PFSK-1 (cell line): ENCODE data around the gene TIGD1.

Source experiments
- FOXP2 ChIP-seq: optimal IDR thresholded peaks from 2 replicates; pipeline ENCODE3; 2011; ENCODE audit warnings: borderline replicate concordance, control low read depth, inconsistent platforms; ENCODE audit not compliant: insufficient read depth; ENCODE audit errors: extremely low read length, extremely low read depth
- POLR2AphosphoS5 ChIP-seq: IDR thresholded peaks from 2 replicates; pipeline ENCODE4 v1.6.1; 2012; ENCODE audit warnings: low read depth, mild to moderate bottlenecking, control low read depth, low read length, moderate library complexity
- REST ChIP-seq, 2 experiments: IDR thresholded peaks; 2 replicates each; pipeline versions ENCODE4 v1.6.1 to v1.8.0; 2011 to 2012; ENCODE audit warnings: low read depth in 2 of 2, low read length in 2 of 2, control low read depth in 1 of 2, inconsistent platforms in 1 of 2, mild to moderate bottlenecking in 1 of 2, moderate library complexity in 1 of 2; ENCODE audit not compliant: insufficient read depth in 1 of 2
- SIN3A ChIP-seq: IDR thresholded peaks from 2 replicates; pipeline ENCODE4 v1.6.1; 2012; ENCODE audit warnings: mild to moderate bottlenecking, low read length, moderate library complexity, borderline replicate concordance; ENCODE audit not compliant: insufficient read depth
- TAF1 ChIP-seq: IDR thresholded peaks from 2 replicates; pipeline ENCODE4 v1.6.1; 2012; ENCODE audit warnings: low read length, control low read depth, borderline replicate concordance; ENCODE audit not compliant: insufficient read depth

Gene TIGD1

GRCh38 chr2:232577841-232578240 lies 27.5 kb upstream of the TIGD1 start:
- no peak for TF ChIP-seq POLR2AphosphoS5
- no peak for TF ChIP-seq REST (IDR thresholded peaks at IDR 0.05; ENCODE audit: insufficient read depth in 1 of 2, low read depth in 2 of 2, low read length in 2 of 2)
- TF ChIP-seq FOXP2 = no peak
- no peak for TF ChIP-seq SIN3A
- no peak for TF ChIP-seq TAF1

DNA sequence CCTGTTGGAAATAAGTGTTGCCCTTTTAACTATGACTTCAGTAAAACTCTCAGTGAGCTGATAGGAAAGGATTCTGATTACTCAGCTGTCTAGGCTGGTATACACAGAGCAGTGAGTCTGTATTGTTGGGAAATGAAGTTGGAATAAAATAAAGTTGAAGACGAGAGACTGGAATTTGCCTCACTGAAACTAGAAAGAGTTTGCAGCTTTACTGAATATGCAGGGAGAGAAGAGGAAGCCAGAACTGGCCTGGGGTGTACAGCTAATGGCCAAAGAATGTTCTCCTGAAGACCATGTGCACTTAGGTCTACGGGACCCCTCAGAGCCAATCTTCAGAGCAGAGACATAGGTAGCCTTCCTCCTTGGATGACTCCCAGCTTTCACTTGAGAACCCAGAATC lies 26.6 kb upstream of the TIGD1 start:
- TF ChIP-seq POLR2AphosphoS5 = no peak
- TF ChIP-seq REST (IDR thresholded peaks at IDR 0.05; ENCODE audit: insufficient read depth in 1 of 2, low read depth in 2 of 2, low read length in 2 of 2) = no peak
- no peak for TF ChIP-seq FOXP2
- TF ChIP-seq SIN3A = no peak
- TF ChIP-seq TAF1 = no peak

DNA sequence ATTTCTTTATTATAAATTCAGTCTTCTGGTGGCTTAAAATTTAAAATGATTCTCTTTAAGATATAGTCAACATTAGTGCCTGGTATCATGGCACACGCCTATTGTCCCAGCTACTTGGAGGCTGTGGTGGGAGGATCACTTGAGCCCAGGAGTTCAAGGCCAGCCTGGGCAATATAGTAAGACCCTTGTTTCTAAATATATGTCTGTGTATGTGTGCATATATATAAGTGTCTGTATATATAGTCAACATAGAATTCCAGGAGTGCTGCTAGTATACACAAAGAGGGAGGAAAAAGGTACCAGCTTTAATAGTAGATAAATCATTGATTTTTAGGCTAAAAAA lies 25.0 kb upstream of the TIGD1 start:
- TF ChIP-seq REST (IDR thresholded peaks at IDR 0.05; ENCODE audit: insufficient read depth in 1 of 2, low read depth in 2 of 2, low read length in 2 of 2) (no peak), FOXP2 (no peak), POLR2AphosphoS5 (no peak), TAF1 (no peak), SIN3A (no peak)

DNA sequence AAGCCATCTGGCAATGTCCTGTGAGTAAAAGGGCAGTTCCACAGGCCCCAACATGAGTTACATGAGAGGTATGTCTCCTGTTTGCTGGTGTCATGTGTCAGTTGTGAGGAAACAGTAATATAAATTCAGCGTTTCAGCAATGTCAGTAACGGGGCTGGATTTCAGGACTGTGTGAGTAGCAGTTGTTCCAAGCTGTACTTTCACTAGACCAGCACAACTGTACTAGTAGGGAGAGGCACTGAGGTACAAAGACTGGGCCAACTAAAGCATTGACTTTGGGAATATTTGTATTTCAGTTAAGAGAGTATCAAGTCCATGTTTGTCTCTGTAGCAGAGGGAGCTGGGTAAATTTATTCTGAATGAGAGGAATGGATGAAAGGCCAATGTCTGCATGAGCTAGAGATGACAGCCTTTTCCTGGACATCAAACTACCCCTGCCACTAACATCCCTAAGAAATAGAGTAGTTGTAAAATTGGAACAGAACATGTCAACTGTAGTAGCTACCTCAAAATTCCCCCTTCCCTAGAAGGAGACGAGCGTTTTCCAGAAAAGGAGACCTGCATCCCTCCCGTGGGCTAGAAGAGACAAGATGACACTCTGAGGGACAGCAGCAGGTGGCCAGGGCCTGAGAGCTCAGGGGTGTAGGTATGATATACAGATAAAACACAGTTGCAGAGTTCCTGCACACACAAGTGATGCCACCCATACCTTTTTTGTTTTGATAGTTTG lies 24.5 kb upstream of the TIGD1 start:
- no peak for TF ChIP-seq FOXP2
- no peak for TF ChIP-seq REST (IDR thresholded peaks at IDR 0.05; ENCODE audit: insufficient read depth in 1 of 2, low read depth in 2 of 2, low read length in 2 of 2)
- no peak for TF ChIP-seq SIN3A
- no peak for TF ChIP-seq TAF1
- no peak for TF ChIP-seq POLR2AphosphoS5
